ENCODE results near the gene PIGU.
"Not testable (repeated sequence)": the region's sequence is repeated elsewhere in the genome, so short reads cannot be mapped to it uniquely, and the experiment has no call there.

The PIGU gene

DNA sequence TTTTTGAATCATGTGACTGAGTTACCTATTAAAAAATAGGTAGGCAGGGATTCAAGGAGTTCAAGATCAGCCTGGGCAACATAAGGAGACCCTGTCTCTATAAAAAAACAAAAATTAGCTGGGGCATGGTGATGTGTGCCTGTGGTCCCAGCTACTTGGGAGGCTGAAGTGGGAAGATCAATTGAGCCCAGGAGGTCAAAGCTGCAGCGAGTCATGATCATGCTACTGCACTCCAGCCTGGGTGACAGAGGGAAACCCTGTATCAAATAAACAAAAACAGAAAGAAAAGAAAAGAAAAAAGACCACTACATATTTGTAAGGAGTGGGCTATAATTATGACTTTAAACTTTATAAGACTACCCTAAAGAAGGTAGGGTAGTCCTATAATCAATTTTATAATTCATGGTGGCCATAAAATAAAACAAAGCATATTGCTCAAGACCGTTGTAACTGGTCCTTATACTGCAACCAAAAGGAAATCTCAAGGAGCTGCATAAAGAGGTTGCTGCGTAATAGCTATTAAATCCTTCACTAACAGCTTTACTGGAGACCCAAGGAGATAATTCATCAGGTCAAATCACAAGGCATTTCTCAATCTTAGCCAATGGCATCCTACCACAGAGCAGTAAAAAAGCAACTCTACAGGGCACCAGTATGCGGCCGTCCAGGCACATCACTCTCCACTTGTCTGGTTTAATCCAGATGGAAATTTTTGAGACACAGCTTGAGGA, 13.5 kb downstream of the PIGU start:
- no peak for DNase-seq

DNA sequence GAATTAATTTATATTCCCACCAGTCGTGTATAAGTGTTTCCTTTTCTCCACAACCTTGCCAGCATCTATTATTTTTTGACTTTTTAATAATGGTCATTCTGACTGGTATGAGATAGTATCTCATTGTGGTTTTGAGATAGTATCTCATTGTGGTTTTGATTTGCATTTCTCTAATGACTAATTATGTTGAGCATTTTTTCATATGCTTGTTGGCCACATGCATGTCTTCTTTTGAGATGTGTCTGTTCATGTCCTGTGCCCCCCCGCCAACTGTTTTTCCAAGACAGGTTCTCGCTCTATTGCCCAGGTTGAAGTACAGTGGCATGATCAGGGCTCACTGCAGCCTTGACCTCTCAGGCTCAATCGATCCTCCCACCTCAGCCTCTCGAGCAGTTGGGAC, 15.1 kb downstream of the PIGU start:
- DNase-seq: not testable (repeated sequence)

DNA sequence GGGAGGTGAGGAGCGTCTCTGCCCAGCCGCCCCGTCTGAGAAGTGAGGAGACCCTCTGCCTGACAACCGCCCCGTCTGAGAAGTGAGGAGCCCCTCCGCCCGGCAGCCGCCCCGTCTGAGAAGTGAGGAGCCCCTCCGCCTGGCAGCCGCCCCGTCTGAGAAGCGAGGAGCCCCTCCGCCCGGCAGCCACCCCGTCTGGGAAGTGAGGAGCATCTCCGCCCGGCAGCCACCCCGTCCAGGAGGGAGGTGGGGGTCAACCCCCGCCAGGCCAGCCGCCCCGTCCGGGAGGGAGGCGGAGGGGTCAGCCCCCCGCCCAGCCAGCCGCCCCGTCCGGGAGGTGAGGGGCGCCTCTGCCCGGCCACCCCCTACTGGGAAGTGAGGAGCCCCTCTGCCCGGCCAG, 18.2 kb downstream of the PIGU start:
- not testable (repeated sequence) for DNase-seq

DNA sequence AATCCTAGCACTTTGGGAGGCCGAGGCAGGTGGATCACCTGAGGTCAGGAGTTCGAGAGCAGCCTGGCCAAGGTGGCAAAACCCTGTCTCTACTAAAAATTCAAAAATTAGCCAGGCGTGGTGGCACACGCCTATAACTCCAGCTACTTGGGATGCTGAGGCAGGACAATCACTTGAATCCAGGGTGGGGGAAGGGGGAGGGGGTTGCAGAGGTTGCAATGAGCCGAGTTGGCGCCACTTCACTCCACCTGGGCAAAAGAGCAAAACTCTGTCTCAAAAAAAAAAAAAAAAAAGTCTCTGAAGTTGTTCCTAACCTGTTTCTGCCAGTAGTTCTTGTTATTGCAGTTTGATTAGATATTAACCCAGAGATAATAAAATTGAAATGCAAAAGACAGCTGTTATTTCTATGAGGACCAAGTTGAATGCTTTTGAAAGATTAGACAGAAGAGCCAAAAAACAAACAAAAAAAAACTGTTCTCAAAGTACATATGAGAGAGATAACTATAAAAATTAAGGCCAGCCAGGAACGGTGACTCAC, 22.6 kb downstream of the PIGU start:
- DNase-seq: no peak

DNA sequence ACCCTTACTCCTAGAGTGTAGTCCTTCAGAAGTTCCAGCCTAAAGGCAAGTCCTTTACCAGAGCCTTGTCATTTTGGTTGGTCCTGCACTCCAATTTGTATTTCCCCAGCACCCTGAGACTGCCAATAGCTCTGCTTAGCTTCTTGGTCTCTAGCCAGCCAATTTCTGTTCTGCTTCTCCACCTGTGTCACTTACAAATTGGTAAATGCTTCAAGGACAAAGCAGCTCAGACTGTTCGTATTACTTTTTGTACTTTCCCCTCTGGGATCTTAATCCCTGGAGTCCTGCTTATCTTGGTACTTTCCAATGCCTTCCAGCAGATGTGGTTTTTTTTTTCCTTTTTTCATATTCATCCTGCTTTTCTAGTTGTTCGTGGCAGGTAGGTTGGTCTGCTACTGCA, 25.7 kb downstream of the PIGU start:
- no peak for DNase-seq

DNA sequence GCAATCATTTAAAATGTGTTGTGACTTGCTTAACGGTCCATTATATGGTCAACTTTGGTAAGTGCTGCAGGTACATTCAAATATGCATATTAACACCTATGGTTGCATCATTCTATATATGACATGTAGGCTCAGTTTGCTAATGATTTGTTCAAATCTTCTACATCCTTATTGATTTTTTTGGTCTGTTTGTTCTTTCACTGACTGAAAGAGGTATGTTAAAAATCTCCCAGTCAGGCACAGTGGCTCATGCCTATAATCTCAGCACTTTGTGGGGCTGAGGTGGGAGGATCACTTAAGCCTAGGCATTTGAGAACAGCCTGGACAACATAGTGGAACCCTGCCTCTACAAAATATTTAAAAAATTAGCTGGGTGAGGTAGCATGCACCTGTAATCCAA, 29.2 kb downstream of the PIGU start:
- no peak for DNase-seq

DNA sequence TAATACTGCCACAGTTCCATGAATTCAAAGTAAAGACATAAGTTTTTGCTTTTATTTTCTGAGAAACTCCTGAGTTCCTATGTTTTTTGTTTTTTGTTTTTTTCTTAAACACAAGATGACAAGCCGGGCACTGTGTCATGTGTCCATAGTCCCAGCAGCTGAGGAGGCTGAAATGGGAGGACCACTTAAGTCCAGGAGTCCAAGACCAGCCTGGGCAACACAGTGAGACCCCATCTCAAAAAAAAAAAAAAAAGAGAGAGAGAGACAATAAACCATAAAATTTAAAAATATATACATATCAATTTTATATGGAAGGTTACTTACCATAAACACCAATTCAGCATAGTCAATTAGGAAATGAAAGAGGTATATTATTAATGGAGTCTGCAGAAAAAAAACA, 31.9 kb downstream of the PIGU start:
- DNase-seq: no peak

DNA sequence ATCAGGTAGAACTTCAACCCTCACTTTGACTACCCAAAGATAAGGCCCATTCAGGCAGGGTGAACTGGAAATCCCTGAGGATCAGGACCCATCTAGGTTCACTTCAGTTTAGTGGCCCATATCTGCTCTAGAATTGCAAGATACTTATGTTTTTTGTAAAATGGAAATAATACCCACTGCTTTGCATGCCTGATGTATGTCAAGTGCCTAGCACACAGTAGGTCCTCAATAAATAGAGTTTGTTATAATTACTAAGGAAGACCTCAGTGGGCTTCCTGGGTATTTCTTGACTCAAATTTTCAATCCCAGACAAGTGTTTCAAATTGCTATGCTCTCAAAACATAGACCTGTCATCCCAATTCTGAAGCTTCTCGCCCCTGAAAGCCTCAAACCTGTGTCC, 32.5 kb downstream of the PIGU start:
- no peak for DNase-seq

DNA sequence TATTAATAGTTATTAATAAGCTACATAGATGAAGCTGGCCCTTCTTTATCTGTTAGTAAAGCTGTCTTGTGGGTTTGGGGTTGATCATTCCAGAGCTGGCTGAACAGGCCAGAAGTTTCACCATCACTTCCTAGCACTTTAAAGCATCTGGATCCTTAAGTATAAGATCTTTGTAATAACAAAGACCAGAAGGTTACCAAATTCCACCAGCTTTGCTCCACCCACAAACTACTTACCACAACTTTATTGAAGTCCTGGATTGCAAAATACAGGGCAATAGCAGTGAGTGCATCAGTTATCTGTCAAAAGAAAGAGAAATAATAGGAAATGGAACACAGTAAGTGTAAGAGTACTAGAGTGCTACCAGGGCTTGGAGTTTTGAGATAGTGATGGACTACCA, 33.0 kb downstream of the PIGU start:
- no peak for DNase-seq

DNA sequence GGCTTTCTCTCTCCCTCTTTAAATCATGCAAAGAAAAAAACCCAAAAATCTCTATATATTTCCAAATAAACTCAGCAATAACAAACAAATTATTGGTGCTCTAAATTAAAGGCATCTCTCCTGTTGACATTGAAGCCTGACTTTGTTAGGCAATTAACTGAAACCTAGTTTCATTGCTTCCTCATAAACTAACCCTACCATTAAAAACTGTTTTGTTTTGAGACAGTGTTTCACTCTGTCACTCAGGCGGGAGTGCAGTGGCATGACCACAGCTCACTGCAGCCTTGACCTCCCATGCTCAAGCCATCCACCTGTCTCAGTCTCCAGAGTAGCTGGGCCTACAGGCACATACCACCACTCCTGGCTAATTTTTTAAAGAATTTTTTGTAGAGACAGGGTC, 34.9 kb downstream of the PIGU start:
- DNase-seq: no peak

DNA sequence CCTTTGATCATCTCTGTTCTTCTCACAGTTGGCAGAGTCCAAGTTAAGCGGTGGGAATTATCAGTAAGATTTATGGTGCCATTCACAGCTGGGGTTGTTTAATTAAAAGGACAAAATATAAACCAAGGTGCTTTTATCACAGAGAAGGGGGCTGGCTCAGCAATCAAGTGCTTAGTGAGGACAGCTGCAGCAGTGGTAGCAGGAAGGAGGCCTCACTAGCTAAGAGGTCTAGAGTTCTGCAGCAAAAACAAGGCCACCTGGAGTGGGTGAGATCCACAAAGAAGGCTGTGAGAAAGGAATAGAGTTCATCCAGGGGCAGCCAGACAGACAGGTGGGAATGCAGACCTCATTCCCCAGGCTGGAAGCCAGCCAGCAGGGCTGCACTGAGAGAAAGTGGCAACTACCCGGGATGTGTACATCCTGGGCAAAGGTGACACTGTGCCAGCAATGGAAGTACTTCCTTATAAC, 37.1 kb downstream of the PIGU start:
- peak in 3 of 56 donors; percentile 4 to 17 (median 10) for DNase-seq

DNA sequence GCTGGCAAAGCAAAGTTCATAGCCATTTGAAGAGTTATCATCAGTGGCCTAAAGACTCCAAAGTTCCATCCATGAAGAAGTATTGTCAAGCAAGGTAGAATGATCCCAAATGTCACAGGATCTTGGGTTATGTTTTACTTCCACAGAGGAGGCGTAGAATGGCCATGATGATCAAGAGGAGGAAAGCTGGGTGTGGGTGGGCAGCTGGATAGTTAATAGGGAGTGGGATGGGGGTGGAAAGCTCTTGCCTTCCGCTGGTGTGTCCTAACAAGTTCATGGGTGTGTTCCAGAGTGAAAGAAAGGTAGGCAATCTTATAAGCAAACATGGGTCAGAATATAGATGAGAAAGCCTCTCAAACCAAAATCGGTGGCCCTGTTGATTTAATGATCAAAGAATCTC, 38.4 kb downstream of the PIGU start:
- no peak for DNase-seq

DNA sequence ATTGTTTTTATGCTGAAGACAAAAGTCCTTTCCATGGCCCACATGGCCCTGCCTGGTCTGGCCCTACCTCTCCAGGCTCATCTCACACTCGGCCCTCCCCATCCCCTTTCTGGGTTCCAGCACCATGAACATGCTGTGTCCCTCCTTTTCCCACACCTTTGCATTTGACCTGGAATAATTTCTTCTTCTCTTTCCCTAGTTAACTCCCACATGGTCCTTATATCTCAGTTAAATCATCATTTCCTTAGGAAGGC, 38.9 kb downstream of the PIGU start:
- DNase-seq: peak in 7 of 56 donors; percentile 23 to 71 (median 46)

DNA sequence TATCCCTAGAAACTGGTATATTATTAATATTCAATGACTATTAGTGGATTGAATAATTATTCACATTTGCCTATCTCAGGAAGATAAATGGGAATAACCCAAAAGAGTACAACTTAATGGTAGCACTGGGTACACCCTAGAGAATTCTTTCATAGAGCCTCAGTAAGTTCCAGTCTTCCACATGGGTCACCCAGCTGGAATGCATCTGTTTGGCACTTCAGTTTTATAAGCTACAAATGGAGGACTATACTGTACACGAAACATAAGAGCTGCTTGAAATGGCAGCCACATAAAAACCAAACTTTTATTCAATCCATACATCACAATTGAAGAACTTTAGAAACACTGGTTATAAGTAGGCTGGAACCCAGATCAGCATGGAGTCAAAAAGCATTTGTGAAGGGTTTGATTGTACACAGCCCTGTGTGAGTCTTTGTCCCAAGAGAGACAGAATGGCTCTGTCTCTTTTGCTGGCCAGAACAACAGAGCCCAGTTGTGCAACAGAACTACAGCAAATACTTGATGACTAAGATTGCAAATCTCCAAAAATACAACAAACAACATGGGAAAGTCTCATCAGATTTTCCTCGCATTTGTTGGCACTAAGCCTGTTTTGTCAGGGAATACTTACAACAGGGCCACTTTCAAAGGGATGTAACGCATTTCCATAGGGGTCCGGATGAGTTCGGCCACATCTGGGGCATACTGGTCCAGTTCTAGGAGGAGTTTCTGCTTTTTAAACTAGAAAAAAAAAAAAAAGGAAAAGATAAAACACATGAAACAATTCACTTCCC, 39.5 kb downstream of the PIGU start:
- peak in 46 of 56 donors; percentile 12 to 86 (median 54) for DNase-seq

DNA sequence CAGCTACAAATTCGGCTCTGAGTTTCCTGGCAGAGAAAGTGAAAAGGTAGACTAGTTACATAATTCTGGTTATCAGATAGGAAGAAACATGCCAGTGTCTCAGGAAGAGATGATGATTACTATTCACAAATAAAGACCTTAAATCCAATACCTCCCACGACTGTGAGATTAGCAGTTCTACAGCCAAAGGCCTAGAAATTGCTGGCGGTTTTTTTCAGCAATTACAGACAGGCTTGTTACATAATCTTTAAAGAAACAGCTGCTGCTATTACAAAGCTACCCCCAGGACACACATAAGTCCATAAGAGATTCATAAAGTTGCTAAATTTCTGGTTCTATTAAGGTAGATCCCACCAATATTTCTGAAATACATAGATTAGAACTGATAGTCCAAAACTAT, 40.2 kb downstream of the PIGU start:
- no peak for DNase-seq

DNA sequence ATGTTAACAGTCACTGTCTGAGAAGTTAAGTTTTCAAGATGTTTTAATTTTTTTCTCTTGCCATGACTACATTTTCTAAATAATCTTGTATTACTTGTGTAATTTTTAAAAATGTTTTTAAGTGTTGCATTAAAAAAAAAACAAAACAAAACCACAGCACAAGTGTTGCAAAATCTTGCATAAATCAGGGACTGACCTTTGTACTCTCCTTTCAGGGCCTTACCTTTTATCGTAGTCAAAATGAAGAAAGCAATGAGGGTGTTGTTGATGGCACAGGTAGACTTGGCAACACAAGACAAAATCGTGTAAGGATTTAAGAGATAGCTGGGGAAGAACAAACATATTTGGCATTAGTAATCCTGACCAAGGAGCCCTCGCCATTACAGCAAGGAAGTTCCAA, 42.5 kb downstream of the PIGU start:
- DNase-seq: no peak

DNA sequence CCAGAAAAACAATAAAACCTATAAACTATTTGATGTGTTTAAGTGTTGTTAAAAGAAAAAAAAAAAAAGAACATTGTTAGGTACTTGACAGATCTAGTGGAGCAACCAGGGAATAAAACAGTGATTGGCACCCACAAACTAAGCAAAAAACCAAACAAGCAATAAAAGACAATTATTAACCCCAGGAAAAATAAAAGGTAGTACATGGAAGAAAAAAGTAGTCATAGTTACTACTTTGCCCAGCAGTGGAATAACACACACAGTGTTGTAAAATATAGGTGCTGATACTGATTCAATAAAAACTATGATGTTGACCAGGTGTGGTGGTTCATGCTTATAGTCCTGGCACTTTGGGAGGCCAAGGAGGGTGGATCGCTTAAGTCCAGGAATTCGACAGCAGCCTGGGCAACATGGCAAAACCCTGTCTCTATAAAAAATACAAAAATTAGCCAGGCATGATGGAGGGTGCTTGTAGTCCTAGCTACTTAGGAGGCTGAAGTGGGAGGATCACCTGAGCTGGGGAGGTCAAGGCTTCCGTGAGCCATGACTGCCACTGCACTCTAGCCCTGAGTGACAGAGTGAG, 43.9 kb downstream of the PIGU start:
- DNase-seq: no peak

DNA sequence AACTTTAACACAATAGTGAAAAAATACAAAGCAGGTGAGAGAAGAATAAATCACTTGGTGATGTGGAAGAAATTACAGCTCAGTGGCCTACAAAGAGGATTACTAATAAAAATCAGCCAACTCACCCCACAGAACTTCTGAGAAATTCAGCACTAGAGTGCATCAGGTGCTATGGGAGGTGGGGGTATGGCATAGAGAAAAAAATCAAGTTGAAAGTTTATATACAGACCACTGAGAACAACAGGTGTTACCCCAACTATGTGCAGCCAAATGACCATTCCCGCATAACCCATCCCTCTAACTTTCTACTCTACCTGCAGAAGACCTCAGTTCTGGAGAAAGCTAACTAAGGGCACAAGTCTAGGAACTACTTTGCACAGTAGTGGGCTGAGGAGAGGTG, 47.0 kb downstream of the PIGU start:
- DNase-seq: no peak

DNA sequence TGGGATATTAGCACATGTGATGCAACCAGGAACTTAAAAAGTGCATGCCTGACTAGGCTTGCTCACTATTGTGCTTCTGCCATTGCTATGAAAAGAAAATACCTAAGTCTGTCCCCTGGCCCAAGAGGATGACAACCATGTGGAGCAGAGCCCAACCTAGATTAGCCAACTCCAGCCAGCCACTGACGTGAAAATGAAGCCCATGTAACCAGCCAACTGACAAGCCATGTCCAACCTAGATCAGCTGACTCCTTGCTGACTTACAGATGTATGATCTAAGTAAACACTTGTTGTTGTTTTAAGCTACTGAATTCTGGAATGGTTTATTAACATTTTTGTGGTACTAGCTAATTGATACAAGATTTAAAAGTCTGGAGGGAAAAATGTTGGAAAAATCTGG, 47.5 kb downstream of the PIGU start:
- DNase-seq: no peak

DNA sequence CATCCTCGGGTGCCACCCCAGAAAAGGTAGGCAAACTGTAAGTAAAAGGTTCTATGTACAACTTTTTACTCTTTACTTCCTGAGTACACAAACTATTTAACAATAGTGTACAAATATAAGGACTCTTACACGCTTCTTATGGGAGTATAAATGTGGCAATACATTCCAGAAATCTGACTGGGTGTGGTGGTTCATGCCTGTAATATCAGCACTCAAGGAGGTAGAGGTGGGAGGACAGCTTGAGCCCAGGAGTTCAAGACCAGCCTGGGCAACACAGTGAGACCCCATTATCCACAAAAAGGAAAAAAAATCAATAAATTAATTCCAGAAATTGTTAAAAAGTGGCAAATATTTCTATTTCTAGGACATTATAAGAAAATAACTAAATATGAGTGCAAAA, 48.9 kb downstream of the PIGU start:
- no peak for DNase-seq

DNA sequence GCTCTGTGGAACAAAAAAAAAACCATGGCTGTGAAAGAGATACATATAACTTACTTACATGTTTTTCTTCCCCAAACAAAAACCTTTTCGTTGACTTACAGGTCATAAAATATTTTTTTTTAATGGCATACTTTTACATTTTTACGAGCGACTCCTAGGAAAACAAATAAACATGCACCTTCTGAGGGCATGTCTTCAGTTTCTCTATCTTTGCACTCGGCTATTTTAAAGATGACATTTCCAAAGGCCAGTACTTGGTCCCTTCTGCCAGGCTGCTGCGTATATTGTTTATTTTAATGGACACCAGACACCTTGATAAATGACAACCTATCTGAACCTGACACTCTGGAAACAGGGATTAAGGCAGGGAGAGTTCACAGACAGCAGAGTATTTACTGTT, 49.4 kb downstream of the PIGU start:
- DNase-seq: no peak

DNA sequence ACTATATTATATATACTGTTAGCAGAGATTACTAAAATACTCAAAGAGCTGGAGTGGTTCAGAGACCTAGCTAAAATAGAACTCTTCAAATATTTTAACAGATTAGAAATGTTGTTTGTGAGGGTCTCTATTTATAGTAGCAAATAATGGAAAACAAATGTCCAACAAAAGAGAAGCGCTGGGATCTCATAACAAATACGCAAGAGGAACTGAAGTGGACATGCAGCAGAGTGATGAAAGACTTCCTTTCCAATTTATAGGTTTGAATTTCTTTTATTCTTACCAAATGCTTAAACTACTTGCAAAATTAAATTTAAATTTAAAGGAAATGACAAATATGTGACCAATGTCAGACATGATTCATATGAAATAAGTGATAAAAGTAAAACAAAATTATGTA, 49.9 kb downstream of the PIGU start:
- DNase-seq: no peak

DNA sequence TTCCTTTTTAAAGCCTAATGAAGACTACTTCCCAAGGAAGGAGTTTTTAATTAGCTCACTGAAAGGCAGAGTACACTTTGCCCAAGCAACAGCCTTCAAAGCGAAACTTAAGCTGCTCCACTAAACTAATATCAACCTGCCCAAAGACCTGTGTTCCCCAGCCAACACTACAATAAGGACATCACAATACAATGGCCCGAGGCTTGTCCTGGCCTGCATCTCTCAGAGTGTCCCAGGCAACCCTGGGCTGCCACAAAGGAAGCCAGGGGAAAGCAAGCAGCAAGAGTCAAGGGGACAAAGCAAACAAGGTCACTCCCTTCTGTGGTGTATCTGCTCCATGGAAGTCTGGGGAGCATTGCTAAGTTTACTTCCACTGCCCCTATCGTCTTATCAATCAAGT, 52.3 kb downstream of the PIGU start:
- DNase-seq: no peak

All from nucleus accumbens (tissue), 56 donors.